GM08714 (cell line): Measurements from ENCODE around the gene LASP1.
"Not testable (repeated sequence)": the region's sequence is repeated elsewhere in the genome, so short reads cannot be mapped to it uniquely, and the experiment has no call there.

Experiments used
- H3K4me3 ChIP-seq: fragments of 200-500 bp; sonication (Bioruptor generic); 2 replicates; pipeline ENCODE4 v1.5.1; 2014; ENCODE audit warnings: mild to moderate bottlenecking, low read length, inconsistent platforms
- ZNF274 ChIP-seq: IDR thresholded peaks from 2 replicates; pipeline ENCODE4 v1.6.1; 2012; ENCODE audit warnings: mild to moderate bottlenecking, low read depth, low read length

The LASP1 gene

DNA sequence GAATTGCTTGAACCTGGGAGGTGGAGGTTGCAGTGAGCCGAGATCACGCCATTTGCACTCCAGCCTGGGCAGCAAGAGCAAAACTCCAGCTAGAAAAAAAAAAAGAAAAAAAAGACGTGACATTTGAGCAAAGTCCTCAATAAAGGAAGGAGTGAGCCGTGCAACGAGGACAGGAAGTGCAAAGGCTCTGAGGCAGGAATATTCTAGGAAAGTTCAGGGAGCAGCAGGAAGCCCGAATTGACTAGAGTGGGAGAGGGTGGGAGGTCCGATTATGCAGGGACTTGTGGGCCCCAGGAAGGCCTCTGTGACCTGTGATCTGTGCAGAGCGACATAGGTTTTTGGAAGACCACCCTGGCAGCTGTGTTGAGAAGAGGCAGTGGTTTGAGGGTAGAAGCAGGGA, 46.9 kb downstream of the LASP1 start:
- TF ChIP-seq ZNF274 = no peak
- no peak overlapping the region for H3K4me3 ChIP-seq

DNA sequence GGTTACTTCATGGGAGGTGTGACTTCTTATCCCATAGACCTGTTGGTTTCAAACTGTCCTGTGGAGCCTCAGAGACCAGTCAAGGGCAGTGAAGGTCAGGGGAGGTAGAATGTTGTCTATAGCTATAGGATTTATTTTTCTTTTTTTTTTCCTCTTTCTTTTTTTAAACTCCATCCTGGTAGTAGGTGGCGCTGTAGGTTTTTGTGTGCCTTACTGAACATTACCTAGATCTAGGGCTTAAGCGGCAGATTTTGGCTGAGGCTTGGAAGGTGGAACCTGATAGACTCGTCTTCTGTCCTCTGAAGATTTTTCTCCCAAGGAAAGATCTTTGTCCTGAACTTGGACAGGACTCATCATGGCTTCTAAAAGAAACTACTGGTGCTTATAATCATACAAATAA, 47.4 kb downstream of the LASP1 start:
- TF ChIP-seq ZNF274 = no peak
- H3K4me3 ChIP-seq = no peak overlapping the region

DNA sequence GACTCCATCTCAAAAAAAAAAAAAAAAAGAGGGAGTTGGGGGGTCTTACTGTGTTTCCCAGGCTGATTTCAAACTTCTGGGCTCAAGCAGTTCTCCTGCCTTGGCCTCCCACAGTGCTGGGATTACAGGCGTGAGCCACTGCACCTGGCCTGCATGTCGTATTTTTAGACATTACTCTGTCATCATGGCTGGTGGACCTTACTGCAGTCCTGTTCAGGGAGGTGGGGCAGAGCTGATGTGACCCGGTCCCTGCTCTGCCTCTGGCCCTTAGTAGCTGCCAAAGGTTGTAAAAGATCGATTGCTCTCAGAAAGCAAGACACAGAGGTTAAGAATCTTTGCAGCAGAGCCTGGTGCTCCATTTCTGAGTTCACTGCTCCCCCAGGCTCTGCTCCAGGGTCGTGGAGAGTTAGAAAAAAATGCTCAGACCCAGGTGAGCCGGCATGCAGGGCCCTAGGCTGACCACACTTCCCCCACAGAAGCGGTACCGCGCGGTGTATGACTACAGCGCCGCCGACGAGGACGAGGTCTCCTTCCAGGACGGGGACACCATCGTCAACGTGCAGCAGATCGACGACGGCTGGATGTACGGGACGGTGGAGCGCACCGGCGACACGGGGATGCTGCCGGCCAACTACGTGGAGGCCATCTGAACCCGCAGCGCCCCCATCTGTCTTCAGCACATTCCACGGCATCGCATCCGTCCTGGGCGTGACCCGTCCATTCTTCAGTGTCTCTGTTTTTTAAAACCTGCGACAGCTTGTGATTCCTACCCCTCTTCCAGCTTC, 48.5 kb downstream of the LASP1 start:
- H3K4me3 ChIP-seq = no peak overlapping the region
- TF ChIP-seq ZNF274 = no peak

DNA sequence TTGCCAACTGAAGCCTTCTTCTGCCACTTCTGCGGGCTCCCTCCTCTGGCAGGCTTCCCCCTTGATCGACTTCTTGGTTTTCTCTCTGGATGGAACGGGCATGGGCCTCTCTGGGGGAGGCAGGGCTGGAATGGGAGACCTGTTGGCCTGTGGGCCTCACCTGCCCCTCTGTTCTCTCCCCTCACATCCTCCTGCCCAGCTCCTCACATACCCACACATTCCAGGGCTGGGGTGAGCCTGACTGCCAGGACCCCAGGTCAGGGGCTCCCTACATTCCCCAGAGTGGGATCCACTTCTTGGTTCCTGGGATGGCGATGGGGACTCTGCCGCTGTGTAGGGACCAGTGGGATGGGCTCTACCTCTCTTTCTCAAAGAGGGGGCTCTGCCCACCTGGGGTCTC, 49.1 kb downstream of the LASP1 start:
- no peak overlapping the region for H3K4me3 ChIP-seq
- TF ChIP-seq ZNF274 = no peak

DNA sequence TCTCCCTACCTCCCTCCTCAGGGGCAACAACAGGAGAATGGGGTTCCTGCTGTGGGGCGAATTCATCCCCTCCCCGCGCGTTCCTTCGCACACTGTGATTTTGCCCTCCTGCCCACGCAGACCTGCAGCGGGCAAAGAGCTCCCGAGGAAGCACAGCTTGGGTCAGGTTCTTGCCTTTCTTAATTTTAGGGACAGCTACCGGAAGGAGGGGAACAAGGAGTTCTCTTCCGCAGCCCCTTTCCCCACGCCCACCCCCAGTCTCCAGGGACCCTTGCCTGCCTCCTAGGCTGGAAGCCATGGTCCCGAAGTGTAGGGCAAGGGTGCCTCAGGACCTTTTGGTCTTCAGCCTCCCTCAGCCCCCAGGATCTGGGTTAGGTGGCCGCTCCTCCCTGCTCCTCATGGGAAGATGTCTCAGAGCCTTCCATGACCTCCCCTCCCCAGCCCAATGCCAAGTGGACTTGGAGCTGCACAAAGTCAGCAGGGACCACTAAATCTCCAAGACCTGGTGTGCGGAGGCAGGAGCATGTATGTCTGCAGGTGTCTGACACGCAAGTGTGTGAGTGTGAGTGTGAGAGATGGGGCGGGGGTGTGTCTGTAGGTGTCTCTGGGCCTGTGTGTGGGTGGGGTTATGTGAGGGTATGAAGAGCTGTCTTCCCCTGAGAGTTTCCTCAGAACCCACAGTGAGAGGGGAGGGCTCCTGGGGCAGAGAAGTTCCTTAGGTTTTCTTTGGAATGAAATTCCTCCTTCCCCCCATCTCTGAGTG, 49.6 kb downstream of the LASP1 start:
- H3K4me3 ChIP-seq = no peak overlapping the region
- no peak for TF ChIP-seq ZNF274

DNA sequence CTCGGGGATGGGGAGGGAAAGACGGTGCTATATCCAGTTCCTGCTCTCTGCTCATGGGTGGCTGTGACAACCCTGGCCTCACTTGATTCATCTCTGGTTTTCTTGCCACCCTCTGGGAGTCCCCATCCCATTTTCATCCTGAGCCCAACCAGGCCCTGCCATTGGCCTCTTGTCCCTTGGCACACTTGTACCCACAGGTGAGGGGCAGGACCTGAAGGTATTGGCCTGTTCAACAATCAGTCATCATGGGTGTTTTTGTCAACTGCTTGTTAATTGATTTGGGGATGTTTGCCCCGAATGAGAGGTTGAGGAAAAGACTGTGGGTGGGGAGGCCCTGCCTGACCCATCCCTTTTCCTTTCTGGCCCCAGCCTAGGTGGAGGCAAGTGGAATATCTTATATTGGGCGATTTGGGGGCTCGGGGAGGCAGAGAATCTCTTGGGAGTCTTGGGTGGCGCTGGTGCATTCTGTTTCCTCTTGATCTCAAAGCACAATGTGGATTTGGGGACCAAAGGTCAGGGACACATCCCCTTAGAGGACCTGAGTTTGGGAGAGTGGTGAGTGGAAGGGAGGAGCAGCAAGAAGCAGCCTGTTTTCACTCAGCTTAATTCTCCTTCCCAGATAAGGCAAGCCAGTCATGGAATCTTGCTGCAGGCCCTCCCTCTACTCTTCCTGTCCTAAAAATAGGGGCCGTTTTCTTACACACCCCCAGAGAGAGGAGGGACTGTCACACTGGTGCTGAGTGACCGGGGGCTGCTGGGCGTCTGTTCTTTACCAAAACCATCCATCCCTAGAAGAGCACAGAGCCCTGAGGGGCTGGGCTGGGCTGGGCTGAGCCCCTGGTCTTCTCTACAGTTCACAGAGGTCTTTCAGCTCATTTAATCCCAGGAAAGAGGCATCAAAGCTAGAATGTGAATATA, 50.8 kb downstream of the LASP1 start:
- TF ChIP-seq ZNF274 = no peak
- no peak overlapping the region for H3K4me3 ChIP-seq

DNA sequence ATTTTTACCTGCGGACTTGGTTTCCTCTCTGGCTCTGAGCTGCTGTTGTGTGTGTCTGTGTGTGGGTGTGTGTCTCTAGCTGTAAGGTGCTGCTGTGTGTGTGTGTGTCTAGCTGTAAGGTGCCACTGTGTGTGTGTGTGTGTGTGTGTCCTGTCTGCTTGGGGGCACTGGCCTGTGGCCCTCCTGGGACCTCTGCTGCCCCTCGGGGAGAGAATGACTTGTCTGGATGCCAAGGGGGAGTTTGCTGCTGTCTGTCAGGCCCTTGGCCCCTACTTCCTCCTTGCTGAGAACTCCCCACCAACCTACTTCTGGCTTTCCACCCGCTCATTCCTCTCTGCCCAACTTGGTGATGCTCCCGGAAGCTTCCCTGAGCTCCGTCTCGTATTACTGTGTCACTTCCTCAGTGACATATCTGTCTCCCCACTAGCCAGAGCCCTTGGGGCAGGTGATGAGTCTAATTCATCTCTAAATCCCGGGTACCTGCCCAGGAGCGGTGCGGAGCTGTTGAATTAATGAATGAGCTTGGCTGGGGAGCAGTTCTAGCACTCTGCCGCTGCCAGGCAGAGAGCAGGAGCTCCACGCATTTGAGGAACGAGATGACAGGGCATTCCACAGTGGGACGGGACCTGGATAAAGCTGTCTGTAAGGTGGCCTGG, 52.0 kb downstream of the LASP1 start:
- no peak overlapping the region for H3K4me3 ChIP-seq
- no peak for TF ChIP-seq ZNF274

DNA sequence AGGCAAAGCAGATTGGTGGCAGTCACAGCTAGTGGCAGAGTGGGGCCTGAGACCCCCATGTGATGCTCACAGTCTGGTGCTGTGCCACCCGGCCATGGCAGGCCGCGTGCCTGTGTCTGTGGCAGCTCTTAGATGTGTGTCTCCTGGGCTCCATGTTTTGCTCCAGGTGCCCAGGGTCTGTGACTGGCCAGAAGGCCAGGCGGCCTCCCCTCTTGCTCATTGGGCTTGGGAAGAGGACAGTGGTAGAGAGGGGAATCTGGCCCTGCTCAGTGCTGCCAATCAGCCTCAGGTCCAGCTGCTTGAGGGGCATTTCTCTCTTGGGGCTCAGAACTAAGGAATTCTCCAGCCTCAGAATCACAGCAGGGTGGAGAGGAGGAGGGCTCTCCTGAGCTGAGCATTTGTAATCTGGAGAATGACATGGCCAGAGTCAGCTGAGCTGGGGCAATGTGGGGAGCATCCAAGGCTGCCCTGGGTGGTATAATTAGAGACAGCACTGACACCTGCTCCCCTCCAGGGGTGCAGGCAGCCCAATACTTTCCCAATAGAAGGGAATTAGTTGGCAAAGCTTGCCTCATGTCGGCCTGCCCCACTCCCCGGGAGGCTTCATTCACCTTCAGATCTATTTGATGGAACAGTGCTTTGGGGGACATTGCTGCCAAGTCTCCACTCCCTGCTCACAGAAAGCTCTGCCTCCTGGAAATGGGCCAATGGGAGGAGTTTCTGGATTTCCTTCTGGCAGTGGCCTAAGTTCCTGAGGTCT, 52.9 kb downstream of the LASP1 start:
- no peak for TF ChIP-seq ZNF274
- no peak overlapping the region for H3K4me3 ChIP-seq

DNA sequence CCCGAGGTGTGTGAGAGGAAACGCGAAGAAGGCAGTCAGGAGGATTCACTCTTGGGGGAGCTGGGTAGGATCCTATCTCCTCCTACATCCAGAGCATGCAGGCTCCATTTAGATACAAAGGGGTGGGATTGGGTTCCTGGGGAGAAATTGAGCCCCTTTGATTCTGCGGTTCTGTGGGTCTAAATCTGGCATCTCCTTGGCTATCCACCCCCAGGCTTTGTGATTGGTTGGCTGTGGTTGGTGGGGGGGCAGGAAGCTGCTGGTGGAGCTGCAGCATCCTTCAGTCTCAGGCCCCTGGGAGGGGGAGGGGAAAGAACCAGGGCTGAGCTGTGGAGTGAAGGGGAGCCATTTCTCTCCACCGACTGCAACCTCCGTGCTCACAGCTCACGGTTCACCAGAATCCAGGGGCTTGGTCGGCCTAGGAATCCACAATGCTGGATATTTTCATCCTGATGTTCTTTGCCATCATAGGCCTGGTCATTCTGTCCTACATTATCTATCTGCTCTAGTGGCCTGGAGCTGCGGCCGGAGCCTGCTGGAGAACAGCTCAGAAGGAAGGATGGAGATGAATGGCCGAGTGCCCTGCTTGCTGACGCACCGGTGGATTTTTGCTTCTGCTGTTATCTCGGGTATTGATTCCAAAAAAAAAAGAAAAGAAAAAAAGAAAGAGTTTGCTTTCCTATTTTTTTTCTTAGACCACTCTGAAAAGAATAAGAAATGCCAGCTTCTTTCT, 55.6 kb downstream of the LASP1 start, which contains the start of gene LASP1NB:
Gene LASP1NB, plus strand, starts transcription at position 352 of the 733 bp plus-strand sequence.
- no peak for TF ChIP-seq ZNF274
- no peak within 1 kb of the TSS for H3K4me3 ChIP-seq

DNA sequence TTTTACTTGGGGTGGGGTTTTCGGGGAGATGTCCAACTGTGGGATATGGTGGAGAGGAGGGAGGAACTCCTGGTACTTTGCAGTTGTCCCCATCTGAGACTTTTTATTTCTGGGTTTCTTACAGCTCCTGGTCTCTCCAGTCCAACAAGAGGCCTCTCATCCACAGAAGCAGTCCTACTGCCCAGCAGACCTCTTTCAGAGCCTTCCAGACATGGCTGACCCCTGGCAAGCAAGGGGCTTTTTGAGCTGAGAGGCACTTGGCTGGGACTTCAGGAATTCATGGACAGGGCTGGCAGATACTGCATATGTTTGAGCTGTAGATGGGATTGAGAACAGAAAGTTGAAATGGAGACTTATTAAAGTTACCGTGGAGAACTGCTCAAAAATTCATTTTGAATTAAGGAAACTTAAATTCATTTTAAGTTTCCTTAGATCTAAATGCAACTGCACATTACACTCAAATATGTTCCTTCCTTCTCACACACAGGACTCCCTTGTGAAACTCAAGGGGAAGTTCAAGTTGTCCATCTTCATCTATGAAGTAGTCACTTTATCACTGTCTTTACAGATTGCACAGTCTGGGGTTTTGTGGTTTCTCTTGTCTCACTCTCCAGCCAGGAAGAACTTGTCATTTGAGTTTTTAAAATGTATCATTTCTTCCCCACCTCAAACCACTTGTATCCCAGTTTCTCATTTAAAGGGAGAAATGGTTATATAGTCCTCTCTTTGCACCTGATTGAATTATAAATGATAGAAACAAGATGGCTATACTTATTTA, 56.6 kb downstream of the LASP1 start:
- no peak for TF ChIP-seq ZNF274
- no peak overlapping the region for H3K4me3 ChIP-seq

DNA sequence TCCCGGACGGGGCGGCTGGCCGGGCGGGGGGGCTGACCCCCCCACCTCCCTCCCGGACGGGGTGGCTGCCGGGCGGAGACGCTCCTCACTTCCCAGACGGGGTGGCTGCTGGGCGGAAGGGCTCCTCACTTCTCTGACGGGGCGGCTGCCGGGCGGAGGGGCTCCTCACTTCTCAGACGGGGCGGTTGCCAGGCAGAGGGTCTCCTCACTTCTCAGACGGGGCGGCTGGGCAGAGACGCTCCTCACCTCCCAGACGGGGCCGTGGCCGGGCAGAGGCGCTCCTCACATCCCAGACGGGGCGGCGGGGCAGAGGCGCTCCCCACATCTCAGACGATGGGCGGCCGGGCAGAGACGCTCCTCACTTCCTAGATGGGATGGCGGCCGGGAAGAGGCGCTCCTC, 60.9 kb downstream of the LASP1 start:
- H3K4me3 ChIP-seq = not testable (repeated sequence)

DNA sequence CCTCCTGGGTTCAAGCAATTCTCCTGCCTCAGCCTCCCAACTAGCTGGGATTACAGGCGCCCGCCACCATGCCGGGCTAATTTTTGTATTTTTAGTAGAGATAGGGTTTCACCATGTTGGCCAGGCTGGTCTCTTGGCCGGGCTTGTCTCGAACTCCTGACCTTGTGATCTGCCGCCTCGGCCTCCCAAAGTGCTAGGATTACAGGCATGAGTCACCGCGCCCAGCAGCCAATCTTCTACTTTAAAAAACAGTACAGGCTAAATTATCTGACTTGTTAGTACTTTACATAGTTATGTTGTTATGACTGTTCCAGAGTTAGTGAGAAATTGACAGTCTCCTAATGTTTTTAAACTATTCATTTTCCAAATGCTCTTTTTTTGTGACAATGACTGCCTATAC, 64.1 kb downstream of the LASP1 start:
- H3K4me3 ChIP-seq = not testable (repeated sequence)
